Activated CD4-positive, alpha-beta T cell treated with anti-CD3 and anti-CD28 coated beads, Interleukin-2, Interleukin-6, amounts not matched to agents 100 ng/mL and 50 ng/mL, durations not matched to agents 16 hours and 8 hours (primary cell): ENCODE data around the gene ARFGAP3.
"Not testable (repeated sequence)": the region's sequence is repeated elsewhere in the genome, so short reads cannot be mapped to it uniquely, and the experiment has no call there.

Source experiments
- DNase-seq: peaks from one replicate; pipeline ENCODE4 v3.0.0-alpha.2; 2020

The ARFGAP3 gene

DNA sequence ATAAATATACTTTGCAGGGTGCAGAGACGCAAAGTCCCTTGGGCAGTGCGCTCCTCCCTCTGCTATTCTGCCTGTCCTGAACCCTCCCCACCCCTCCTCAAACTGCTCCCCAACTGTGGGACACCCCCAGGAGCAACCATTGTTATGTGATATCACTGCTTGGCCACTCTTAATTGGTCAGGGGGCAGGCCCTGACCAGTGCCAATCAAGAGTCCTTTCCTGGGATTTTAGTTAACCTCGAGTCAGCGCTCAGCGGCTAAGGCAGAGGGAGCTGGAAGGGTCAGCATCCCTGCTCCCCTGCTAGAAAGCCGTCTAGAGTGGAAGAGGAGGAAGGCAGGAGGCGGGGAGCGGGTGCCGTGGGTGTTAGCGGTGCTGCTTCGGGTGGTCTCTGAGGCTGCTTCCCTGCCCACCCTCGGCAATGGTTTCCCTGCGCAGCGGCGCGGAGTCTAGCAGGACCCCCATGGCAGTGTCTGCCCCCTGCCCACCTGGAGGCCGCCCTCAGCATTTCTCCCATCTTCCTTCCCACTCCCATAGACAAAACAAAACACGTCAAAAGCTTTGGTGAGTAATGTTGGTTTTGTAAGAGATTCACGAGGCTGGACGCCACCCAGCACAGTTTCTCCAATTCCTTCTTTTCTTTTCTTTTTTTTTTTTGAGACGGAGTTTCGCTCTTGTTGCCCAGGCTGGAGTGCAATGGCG is 98.0 kb downstream of the ARFGAP3 start:
- DNase-seq, result no peak

DNA sequence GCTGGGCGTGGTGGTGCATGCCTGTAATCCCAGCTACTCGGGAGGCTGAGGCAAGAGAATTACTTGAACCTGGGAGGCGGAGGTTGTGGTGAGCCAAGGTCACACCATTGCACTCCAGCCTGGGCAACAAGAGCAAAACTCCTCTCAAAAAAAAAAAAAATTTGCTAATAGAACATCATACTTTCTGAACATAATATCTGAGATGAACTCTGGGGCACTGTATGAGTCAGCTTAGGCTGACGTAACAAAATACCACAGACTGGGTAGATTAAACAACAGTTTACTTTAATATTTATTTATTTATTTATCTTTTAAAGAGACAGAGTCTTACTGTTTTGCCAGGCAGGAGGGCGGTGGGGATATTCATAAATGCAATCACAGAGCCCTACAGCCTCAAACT is 101.5 kb downstream of the ARFGAP3 start:
- not testable (repeated sequence) for DNase-seq

DNA sequence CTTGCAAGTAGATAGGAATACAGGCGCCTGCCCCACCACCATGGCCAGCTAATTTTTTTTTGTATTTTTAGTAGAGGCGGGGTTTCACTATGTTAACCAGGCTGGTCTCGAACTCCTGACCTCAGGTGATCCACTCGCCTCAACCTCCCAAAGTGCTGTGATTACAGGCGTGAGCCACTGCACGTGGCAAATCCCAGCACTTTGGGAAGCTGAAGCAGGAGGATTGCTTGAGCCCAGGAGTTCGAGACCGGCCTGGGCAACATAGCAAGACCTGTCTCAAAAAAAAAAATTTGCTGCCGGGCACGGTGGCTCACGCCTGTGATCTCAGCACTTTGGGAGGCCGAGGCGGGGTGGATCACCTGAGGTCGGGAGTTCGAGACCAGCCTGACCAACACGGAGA is 102.0 kb downstream of the ARFGAP3 start:
- not testable (repeated sequence) for DNase-seq

DNA sequence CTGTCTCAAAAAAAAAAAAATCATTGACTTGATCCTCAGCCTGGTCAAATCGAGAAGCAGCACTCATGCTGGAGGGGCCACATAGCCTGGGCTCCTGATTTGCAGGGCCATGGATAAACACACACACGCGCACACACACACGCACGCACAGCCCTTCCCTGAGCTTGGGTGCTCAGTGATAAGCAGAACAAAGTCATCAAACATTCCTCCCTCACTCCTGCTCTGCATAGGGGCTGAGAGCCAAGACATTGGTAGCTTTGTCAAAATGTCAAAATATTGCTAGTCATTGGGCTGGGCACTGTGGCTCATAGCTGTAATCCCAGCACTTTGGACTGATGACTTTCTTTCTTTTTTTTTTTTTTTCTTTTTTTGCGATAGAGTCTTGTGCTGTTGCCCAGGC is 102.4 kb downstream of the ARFGAP3 start:
- DNase-seq, result no peak

DNA sequence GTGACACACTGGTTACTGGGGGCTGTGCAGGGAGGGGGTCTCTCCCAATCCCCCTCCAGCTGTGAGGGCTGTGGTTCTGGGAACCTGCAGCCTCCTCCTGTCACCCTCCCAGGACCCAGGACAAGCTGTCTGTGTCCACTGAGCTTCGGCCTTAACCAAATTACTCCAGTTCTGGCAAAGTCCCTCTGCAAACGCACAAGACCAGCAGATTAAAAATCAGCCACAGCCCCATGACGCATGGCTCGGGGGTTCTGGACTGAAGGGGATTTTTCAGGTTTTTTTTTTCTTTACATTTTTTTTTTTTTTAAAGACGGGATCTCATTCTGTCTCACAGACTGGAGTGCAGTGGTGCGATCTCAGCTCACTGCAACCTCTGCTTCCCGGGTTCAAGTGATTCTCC is 104.2 kb downstream of the ARFGAP3 start:
- no peak for DNase-seq

DNA sequence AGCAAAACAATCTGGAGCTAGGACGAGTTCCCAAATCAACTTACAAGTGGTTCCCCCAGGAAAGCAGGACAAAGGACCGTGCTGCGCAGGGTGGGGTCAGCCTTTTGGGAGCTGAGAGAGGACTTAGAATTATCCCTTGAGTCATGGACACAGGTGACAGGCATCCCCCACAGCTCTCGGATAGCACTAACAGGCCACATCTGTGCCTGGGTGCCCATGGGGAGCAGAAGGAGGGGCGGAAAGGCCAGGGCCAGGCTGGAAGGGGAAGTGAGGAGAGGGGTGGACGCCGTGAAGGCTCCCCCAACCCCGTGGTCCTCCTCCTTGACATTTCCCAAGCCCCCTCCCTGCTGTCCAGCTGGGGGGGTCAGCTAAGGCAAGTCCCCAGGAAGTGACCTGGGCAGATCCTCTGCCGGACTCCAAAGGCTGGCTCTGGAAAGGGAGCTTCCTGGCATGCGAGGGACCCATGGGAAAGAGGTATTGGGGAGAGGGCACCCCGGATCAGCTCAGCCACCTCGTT is 104.8 kb downstream of the ARFGAP3 start:
- no peak for DNase-seq

DNA sequence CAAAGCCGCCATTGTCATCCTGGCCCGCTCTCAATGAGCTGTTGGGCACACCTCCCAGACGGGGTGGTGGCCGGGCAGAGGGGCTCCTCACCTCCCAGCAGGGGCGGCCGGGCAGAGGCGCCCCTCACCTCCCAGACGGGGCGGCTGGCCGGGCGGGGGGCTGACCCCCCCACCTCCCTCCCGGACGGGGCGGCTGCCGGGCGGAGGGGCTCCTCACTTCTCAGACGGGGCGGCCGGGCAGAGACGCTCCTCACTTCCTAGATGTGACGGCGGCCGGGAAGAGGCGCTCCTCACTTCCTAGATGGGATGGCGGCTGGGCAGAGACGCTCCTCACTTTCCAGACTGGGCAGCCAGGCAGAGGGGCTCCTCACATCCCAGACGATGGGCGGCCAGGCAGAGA is 106.7 kb downstream of the ARFGAP3 start:
- not testable (repeated sequence) for DNase-seq

DNA sequence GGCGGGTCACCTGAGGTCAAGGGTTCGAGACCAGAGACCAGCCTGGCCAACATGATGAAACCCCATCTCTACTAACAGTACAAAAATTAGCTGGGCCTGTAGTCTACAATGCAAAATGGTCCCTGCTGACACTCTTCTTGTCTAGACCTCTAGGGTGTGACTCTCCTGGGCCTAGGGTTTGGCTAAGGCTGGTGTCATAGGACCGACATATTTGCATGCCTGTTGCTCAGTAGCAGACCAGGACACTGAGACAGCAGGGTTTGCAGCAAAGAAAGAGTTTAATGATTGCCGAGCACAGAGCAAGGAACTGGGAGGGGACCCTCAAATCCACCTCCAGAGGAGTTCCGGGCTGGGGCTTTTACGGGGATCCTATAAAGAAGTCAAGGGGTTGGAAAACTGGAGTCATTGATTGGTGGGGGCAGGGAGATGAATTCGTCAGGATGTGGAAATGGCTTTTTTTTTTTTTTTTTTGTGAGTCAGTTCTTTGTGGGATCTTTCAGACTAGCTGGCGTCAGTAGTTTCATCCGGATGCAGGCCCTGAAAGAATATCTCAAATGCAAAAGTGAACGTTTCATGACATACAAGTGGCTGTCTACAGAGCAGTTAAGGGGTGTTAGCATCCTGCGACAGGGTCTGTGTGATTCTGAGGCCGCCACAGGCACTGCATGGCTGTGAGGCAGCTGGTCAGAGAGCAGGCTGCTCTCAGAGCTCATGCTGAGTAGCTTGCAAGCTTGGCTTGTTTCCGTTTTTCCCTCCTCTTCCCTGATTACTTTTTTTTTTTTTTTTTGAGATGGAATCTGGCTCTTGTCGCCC is 109.2 kb downstream of the ARFGAP3 start:
- no peak for DNase-seq
